Stimulated activated CD8-positive, alpha-beta memory T cell treated with anti-CD3 and anti-CD28 coated beads, Interleukin-4, amount 100 ng/mL, for 48 hours (primary cell): ENCODE measurements around the gene GAREM1.

Experiments used
- DNase-seq: peaks from one replicate; pipeline ENCODE4 v3.0.0-alpha.2; 2020

GAREM1 gene

DNA sequence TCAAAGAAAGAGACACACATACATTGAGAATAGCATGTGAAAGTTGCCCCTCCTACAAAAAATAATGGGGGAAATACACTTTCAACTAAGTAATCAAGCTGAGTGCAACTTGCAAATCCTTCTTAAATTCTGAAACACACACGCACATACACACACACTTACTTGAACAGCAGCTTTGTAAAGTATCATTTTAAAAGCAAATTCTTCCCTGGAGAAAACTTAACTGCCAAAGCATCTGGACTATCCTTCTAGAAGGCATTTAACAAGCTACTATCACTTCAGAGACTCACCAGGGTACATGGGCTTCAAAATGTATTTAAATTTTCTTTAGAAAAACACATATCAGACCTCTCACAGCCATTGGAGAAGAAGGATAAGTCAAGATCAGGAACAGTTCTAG lies 15.3 kb downstream of the GAREM1 start:
- no peak for DNase-seq

GRCh38 chr18:32454593-32454992 lies 16.1 kb downstream of the GAREM1 start:
- DNase-seq = no peak

- no peak for DNase-seq
Measured at GRCh38 chr18:32450874-32451273, 19.8 kb downstream of the GAREM1 start.

DNA sequence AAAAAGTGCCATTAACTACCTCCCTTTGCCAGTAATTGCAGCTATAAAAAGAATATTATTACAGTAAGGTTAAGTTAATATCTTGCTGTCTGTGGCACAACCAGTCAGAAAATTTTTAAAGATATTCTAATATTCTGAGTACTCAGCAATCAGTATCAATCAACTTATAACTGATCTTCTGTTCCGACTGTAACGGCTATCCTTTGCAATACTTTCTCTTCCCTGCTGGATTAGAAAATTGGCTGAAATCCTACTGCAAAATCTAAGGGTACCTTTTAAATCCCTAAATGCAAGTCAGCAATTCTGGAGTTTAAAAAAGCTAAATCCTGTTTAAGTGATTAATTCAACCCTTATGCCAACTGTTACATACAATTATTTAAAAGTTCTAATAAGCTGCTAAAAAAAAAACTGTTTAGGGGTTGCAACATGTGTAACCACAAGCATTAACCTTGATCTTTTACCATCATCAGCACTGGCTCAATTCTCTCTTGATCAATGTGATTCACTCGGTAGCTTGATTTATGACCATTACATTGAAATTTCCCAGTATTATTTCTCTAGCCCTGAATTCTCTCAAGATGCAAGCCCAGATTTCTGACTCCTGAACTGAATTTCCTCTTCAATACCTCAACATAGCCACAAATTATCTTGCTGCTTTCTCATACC lies 20.5 kb downstream of the GAREM1 start:
- no peak for DNase-seq

GRCh38 chr18:32446780-32447179 lies 23.9 kb downstream of the GAREM1 start:
- DNase-seq = no peak

- no peak for DNase-seq
Measured at GRCh38 chr18:32445846-32446245, 24.8 kb downstream of the GAREM1 start.

GRCh38 chr18:32443706-32444215 lies 26.9 kb downstream of the GAREM1 start:
- DNase-seq = no peak

- DNase-seq = no peak
Measured at GRCh38 chr18:32443033-32443705, 27.5 kb downstream of the GAREM1 start.

- no peak for DNase-seq
Measured at GRCh38 chr18:32442575-32442974, 28.1 kb downstream of the GAREM1 start.

GRCh38 chr18:32441533-32441932 lies 29.1 kb downstream of the GAREM1 start:
- DNase-seq = no peak

GRCh38 chr18:32440518-32440917 lies 30.2 kb downstream of the GAREM1 start:
- DNase-seq = no peak

GRCh38 chr18:32439802-32440201 lies 30.9 kb downstream of the GAREM1 start:
- no peak for DNase-seq

- DNase-seq = no peak
Measured at GRCh38 chr18:32439241-32439640, 31.4 kb downstream of the GAREM1 start.

- DNase-seq = no peak
Measured at GRCh38 chr18:32438173-32438572, 32.5 kb downstream of the GAREM1 start.

DNA sequence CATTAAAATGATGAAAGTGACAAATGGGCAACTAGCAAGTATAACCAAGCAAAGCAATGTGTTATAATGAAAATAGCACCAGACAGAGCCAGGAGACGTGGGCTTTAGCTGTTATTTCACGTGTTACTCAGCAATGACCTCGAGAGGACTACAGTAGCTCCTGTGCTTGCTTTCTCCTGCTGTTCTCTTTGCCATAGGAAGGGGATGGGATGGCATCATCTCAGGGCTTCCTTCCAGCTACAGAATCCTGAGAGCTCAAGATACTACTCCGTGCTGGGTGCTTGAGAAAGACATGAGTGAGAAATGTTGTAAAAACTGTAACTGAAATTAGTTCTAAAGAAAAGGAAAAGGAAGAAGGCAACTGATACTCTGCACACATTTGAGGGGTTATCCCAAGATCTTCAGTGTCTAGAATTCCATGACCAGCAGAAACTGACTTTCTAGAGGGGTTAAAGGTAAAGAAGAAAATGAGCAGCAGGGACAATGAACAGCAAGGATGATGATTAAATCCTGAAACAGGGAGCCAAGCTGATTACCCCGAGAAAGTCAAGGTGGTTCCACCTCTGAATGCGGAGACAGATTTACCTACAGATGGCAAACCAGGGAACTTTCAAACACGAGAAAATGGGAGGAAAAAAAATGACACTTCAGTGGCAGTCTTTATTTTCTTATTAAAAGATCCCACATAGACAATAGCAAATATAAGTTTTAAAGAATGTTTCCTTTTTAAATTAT lies 33.4 kb downstream of the GAREM1 start:
- no peak for DNase-seq

- no peak for DNase-seq
Measured at GRCh38 chr18:32435631-32436500, 34.8 kb downstream of the GAREM1 start.

GRCh38 chr18:32431753-32432152 lies 38.9 kb downstream of the GAREM1 start:
- no peak for DNase-seq

DNA sequence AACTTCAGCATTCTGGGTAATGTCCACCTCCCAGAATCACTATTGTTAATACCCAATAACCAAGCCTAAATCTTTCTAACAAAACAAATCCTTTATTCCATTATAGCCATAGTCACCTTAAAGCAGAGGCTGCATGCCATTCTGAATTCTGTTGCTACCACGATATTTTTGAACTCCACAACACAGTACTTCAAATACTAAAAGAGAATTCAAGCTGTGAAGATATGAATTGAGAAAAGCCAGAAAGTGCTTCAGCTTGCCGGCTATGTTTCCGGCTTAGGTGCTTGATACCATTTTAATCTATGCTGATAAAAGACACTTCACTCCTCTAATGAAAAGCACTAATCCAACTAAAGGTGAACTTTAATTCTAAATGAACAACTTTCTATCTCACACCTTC lies 41.3 kb downstream of the GAREM1 start:
- DNase-seq = no peak

DNA sequence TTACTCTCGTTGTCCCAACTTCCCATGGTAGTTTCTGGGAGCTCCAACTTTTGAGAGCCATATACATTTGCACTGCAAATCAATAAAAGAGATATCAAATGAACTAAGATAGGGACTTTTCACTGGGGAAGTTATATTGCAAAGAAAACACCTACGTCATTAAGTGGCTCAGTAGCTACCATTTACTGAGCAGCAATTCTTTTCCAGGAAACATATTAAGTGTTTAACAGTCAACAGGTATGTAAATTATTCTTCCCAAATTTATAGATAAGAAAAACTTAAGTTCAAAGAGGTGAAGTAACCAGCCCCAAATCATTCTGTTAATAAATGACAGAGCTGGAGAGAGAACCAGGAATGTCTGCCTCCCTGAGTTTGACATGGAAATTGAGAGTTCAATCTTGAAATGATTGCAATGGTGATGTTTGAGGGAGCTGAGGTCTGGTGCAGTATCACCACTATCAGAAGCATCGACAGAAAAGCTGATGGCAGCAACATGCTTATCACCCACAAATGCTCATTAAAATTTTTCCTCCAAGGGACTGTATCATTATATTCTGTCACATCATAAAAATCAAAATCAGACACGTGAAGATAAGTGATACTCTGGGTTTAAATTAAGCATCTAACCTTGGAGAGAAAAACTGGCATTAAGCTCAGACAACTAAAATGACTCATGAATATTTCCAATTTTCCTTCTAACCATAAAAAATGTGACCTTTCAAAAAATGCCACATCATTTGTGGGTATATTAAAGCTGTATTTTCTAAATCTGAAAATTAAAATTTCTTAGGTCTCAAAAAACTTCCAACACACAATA lies 43.4 kb downstream of the GAREM1 start:
- DNase-seq = no peak

GRCh38 chr18:32425466-32425865 lies 45.2 kb downstream of the GAREM1 start:
- DNase-seq = no peak

GRCh38 chr18:32424696-32425095 lies 46.0 kb downstream of the GAREM1 start:
- no peak for DNase-seq
